NB4 (cell line): ENCODE results near the gene WDR31.

Experiments
- DNase-seq: peaks from one replicate; pipeline ENCODE4 v3.0.0; 2010; ENCODE audit warnings: low read depth
- H3K4me3 ChIP-seq: one replicate; pipeline ENCODE4 v1.5.1; 2011; ENCODE audit warnings: mild to moderate bottlenecking, low read depth, low read length, moderate library complexity
- CTCF ChIP-seq: IDR thresholded peaks from one replicate; pipeline ENCODE4 v1.5.1; 2012; ENCODE audit warnings: low read depth, low read length
- MAX ChIP-seq: IDR thresholded peaks from 2 replicates; pipeline ENCODE4 v1.6.1; 2011; ENCODE audit warnings: low read depth, low read length
- MYC ChIP-seq: IDR thresholded peaks from 2 replicates; pipeline ENCODE4 v1.6.1; 2011; ENCODE audit warnings: low read depth, low read length
- POLR2A ChIP-seq: IDR thresholded peaks from 2 replicates; pipeline ENCODE4 v1.6.1; 2011; ENCODE audit warnings: mild to moderate bottlenecking; ENCODE audit not compliant: insufficient read length; ENCODE audit errors: extremely low read depth

The WDR31 gene

GRCh38 chr9:113373676-113374392 is 33.8 kb upstream of the WDR31 start:
- no peak overlapping the region for H3K4me3 ChIP-seq
- DNase-seq, result no peak
- TF ChIP-seq CTCF, result no peak
- no peak for TF ChIP-seq MYC
- TF ChIP-seq MAX, result no peak
- no peak for TF ChIP-seq POLR2A

- DNase-seq, result no peak
- TF ChIP-seq POLR2A, result no peak
- H3K4me3 ChIP-seq, result no peak overlapping the region
Observed at GRCh38 chr9:113373256-113373655, 33.2 kb upstream of the WDR31 start.

- no peak for DNase-seq
- no peak overlapping the region for H3K4me3 ChIP-seq
- no peak for TF ChIP-seq CTCF
- no peak for TF ChIP-seq MYC
- no peak for TF ChIP-seq MAX
- no peak for TF ChIP-seq POLR2A
Observed at GRCh38 chr9:113372059-113372458, 32.0 kb upstream of the WDR31 start.

- TF ChIP-seq CTCF (no peak), POLR2A (no peak), MAX (no peak), MYC (no peak)
- no peak for DNase-seq
- H3K4me3 ChIP-seq, result no peak overlapping the region
Observed at GRCh38 chr9:113370806-113371325, 30.8 kb upstream of the WDR31 start.

GRCh38 chr9:113369855-113370140 is 29.7 kb upstream of the WDR31 start:
- no peak for DNase-seq
- TF ChIP-seq CTCF (no peak), MYC (no peak), POLR2A (no peak), MAX (no peak)
- no peak overlapping the region for H3K4me3 ChIP-seq

GRCh38 chr9:113368982-113369854 is 29.1 kb upstream of the WDR31 start:
- no peak overlapping the region for H3K4me3 ChIP-seq
- TF ChIP-seq MAX (no peak), CTCF (no peak), MYC (no peak), POLR2A (no peak)
- no peak for DNase-seq
